GM12873 (cell line): Measurements from ENCODE around the gene ZMYND11.

ENCODE experiments used
- CTCF ChIP-seq: IDR thresholded peaks from 2 replicates; pipeline ENCODE4 v1.5.1; 2012; ENCODE audit warnings: low read depth, mild to moderate bottlenecking, moderate library complexity, low read length, control low read depth; ENCODE audit not compliant: insufficient read depth; ENCODE audit errors: missing control alignments

ZMYND11 gene

DNA sequence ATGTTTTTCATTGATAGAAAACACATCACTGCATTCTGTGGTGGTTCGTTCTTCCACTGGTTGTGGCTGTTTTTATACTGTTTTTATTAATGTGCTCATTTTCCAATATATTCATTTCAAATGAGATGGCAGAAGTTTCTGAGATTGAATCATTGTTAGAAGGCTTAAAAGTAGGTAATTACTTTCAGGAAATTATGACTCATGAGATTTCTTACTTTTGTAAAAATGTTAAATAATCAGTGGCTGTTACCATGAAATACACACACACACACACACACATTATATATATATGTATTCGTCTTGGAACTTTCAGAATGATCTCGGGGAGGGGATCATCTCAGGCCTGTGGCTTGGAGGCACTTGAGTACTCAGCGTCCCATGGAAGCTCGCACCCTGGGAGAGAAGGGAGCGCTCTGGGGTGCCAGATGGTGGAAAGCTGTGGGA lies 66.1 kb downstream of the ZMYND11 start:
- TF ChIP-seq CTCF, result no peak

DNA sequence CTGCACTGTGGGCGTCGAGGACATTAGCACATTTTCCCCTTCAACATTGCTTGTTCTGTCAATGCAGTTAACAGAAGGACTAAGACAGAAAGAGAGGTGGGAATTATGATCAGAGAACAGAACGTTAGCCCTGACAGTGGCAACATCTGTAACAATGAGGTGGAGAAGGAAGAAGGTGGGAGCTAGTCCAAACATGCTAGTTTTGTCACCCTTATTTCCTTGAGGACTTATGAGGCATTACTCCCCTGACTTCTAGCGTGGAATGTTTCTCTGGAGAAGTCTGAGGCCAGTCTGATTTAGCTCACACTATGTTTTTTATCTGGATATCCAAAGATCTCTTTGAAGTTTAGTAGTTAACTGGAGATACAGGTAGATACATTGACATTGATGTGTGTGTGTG lies 73.4 kb downstream of the ZMYND11 start:
- TF ChIP-seq CTCF, result no peak

- TF ChIP-seq CTCF, result no peak
Measured at GRCh38 chr10:209357-209756, 74.1 kb downstream of the ZMYND11 start.

DNA sequence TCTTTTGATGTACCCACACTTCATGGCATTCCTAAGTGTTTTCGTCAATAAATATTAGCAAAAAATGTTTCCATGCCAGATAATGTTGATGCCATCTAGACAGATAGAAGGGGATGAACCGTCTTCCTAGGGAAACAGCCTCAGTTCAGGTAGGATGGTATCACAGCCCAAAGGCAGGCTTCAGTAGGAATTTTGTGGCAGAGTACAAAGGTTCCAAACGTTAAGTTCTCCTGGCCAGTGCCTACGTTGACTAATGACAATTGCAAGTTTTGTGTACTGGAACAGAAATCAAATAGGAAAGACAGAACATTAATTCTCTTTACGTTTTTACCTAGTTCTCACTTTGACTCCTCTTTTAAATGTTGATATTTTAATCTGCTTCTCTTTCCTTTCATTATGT lies 75.0 kb downstream of the ZMYND11 start:
- no peak for TF ChIP-seq CTCF

DNA sequence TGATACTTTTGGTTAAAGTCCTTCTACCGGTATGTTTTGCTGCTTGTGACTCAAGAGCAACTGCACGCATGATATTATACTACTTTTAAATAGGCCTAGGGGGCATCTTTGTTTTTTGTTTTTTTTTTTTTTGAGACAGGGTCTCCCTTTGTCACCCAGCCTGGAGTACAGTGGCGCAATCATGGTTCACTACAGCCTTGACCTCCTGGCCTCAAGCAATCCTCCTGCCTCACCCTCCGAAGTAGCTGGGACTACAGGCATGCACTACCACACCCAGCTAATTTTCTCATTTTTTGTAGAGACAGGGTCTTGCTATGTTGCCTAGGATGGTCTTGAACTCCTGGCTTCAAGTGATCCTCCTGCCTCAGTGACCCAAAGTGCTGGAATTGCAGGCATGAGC lies 80.2 kb downstream of the ZMYND11 start:
- TF ChIP-seq CTCF, result no peak

DNA sequence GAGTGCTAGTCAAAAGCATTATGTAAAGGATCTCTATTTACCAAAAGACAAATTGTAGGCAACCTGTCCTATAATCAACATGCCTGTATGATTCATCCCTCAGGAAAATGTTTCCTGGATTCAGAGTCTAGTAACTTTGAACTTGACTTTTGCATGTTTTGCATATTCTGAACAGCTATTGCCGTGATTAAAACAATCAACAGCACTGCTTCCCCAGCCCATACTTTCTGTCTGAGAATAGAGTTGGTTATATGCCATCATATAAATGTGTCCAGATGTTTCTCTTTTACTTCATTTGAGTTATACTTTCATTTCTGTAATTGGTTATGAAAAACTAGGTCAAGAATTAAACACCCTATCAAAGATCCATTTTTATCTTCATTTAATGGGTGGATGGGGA lies 83.5 kb downstream of the ZMYND11 start:
- TF ChIP-seq CTCF, result no peak

- no peak for TF ChIP-seq CTCF
Measured at GRCh38 chr10:219731-220472, 84.6 kb downstream of the ZMYND11 start.
